HG03469 (cell line): Measurements from ENCODE around the gene LCE3E.

Source experiments
- ATAC-seq: cut with Tn5 transposase; IDR thresholded peaks from one replicate; pipeline ENCODE4 v1.9.1; 2021; ENCODE audit warnings: mild to moderate bottlenecking, moderate library complexity, moderate number of reproducible peaks; ENCODE audit not compliant: unreplicated experiment

The LCE3E gene

GRCh38 chr1:152517237-152517811 is 49.3 kb downstream of the LCE3E start:
- ATAC-seq, result no peak

GRCh38 chr1:152516082-152516481 is 50.5 kb downstream of the LCE3E start:
- ATAC-seq, result no peak
